Esophagus squamous epithelium (tissue), 4 donors: ENCODE data around the gene CLCNKA.

Experiments
- POLR2A ChIP-seq, 4 donors: fragments of 450-650 bp; IDR thresholded peaks; one replicate each; pipeline ENCODE4 v1.6.1; 2017; ENCODE audit warnings: antibody characterized with exemption in 4 of 4, mild to moderate bottlenecking in 4 of 4, moderate library complexity in 3 of 4
- TF ChIP-seq, protein P1 (sequence below), 6 experiments: fragments of 450-650 bp in 4 of 6; fragments of 200-600 bp in 2 of 6; sonication (generic) in 2 of 6; IDR thresholded peaks; one replicate each; pipeline ENCODE4 v1.5.1; 2016 to 2019; ENCODE audit warnings: antibody characterized with exemption in 6 of 6, mild to moderate bottlenecking in 4 of 6, moderate library complexity in 4 of 6

DNA sequence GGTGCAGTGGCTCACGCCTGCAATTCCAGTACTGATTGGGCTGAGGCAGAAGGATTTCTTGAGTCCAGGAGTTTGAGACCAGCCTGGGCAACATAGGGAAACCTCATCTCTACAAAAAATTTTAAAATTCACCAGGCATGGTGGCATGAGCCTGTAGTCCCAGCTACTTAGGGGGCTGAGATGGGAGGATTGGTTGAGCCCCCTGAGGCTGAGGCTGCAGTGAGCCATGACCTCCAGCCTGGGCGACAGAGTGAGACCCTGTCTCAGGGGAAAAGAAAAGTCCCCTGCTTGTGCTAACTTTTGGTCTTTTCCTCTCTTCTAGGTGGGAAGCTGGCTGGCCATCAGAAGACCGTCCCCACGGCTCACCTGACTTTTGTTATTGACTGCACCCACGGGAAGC, 16.2 kb upstream of the CLCNKA start:
- TF ChIP-seq, protein P1, sequence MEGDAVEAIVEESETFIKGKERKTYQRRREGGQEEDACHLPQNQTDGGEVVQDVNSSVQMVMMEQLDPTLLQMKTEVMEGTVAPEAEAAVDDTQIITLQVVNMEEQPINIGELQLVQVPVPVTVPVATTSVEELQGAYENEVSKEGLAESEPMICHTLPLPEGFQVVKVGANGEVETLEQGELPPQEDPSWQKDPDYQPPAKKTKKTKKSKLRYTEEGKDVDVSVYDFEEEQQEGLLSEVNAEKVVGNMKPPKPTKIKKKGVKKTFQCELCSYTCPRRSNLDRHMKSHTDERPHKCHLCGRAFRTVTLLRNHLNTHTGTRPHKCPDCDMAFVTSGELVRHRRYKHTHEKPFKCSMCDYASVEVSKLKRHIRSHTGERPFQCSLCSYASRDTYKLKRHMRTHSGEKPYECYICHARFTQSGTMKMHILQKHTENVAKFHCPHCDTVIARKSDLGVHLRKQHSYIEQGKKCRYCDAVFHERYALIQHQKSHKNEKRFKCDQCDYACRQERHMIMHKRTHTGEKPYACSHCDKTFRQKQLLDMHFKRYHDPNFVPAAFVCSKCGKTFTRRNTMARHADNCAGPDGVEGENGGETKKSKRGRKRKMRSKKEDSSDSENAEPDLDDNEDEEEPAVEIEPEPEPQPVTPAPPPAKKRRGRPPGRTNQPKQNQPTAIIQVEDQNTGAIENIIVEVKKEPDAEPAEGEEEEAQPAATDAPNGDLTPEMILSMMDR (IDR thresholded peaks at IDR 0.05) = no peak
- TF ChIP-seq POLR2A (IDR thresholded peaks at IDR 0.05) = no peak
